Activated CD8-positive, alpha-beta memory T cell treated with anti-CD3 and anti-CD28 coated beads, Interleukin-2, amount 50 U/mL, for 24 hours (primary cell): ENCODE measurements around the gene MRPS22.

Experiments
- DNase-seq: peaks from one replicate; pipeline ENCODE4 v3.0.0-alpha.2; 2020; ENCODE audit errors: extremely low read depth

MRPS22 gene

DNA sequence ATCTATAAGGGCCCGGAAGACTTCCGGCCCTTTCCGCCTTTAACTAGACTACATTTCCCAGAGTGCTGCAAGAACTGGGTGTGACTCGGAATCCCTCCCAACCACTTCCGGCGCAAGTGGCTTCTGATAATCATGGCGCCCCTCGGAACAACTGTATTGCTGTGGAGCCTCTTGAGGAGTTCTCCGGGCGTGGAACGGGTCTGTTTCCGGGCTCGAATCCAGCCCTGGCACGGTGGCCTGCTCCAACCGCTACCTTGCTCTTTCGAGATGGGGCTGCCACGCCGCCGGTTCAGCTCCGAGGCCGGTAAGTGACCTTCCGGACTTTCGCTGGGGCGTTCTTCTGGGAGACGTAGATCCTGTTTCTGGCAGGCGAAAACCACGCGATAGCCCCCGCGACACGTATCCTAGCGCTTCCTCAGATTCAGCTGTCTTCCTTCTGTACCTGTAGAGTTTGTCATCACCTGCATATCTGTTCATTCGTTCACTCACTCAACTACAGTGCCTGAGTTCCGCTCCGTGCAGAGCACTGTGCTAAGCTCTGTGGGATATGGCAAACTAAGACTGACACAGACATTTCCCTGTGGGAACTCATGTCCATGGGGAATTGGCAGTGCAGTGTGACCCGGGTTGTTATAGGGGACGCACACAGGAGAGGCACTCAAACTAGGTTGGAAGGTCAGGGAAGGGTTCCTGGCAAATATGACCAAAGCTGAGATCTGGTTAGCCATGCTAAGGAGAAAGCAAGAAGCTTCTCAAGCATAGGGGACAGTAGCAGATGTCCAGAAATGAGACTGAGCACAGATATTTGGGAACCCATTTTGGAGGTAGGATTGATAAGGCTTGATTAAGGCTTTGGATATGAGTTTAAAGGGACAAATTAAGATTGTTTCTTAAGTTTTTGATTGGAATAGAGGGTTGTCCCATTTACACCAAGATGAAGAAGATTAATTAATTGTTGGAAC, at the start of gene MRPS22:
MRPS22 (plus strand) TSS at position 126 of the 962 bp plus-strand sequence; CDS start at position 133, 7 bp downstream.
- peak; percentile 64 for DNase-seq

DNA sequence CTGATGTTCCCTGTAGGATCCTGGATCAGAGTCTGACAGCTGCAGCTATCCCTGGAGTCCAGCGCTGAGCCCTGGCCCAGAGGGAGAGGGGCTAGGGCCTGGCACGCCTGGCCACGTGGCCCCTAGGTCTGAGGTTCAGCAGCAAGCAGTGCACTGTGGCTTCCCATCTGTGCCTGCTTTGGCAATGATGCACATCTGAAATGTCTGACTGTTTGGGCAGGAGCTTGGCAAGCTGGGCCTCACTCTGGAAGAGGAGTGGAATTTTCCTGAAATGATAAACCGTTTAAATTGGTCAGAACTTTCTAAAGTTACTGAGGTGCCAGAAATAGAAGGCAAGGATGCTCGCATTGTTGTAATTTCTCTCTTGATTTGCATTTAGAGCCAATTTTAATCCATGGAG, 48.8 kb upstream of the MRPS22 start:
- DNase-seq, result no peak

DNA sequence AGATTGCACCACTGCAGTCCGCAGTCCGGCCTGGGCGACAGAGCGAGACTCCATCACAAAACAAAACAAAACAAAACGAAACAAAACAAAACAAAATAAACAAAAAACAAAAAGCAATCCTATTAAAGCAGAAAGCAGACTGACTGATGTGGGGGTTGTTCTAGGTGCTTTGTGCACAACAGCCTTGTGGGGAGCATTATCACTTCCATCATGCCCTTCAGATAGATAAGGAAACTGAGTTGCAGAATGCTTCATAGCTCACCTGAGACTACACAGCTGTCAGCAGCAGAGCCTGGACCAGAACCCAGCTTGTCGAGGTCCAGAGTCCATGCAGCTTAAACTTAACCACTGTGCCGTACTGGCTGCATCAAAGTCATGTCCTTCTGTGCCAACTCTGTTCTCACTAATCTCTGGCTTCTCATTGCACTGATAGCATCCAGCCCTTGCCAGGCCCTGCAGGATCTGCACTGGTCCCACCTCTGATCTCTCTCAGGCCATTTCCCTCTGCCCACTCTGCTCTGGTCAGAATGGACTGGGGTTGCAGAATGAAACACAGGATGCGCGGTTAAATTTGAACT, 47.6 kb upstream of the MRPS22 start:
- DNase-seq, result no peak

DNA sequence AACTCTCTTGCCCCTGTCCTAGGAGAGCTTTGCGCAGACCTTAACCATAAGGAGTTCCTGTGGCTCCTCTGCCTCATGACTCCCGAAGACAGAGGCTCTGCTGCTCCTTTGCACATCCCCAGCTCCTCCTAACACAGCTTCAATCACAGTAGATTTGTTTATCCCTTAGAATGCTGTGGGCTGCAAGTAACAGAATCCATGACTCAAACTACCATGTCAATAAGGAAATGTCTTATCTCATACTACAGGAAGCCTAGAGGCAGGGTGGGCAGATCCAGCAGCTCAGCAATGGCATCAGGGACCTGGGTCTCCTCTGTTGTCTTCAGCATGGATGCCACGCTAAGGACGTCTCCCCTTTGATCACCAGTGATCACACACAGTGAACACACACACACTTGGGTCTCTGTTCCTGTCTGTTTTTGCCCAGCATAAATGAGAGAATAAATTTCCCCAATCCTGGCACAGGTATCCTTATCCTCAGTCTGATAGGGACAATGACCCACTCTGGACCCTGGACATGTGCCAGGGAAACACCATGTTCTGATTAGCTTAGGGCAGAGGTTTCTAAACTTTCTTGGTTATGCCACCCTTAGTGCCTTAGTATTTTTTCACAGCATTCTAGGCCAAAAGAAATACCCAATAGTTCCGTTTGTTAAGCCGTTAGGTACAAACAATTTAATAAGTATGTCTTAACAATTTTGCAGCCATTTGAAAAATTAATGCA, 46.1 kb upstream of the MRPS22 start:
- DNase-seq, result no peak

DNA sequence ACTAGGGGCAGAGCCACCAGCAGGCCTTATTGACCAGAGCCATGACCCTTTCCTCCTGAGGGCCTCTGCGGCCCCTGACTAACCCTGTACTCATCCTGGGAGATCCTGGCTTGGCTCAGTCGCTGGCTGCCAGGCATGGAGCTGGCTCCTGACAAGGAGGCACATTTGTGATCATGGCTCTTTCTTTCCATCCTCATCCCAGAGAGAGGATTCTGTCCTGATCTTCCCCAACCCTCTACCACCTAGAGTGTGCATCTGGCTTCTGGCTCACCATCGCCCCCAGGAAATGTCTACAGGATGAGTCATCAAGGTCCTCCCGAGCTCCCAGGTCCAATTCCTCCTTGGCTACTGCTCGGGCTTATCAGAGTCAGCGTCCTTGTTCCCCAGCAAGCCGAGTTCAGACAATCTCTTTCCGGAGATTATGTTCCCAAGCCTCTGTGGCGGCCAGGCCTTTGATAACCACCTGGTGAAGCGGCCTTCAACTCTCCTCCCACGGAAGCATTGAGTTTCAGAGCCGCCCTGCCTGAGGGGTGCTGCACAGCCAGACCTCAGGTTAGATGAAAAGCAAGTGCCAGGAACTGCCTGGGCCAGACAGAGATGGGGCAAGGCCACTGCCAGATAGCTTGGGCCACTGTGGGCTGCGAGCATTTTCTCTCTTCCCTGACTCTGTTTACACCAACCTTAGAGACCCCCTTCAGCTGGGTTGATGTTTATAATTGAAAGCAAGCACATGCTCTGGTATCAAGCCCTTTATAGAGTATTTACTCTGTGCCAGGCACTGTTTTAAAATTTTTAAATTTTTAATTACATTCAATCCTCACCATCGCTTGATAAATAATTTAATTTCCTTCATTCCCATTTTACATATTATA, 44.3 kb upstream of the MRPS22 start:
- no peak for DNase-seq

DNA sequence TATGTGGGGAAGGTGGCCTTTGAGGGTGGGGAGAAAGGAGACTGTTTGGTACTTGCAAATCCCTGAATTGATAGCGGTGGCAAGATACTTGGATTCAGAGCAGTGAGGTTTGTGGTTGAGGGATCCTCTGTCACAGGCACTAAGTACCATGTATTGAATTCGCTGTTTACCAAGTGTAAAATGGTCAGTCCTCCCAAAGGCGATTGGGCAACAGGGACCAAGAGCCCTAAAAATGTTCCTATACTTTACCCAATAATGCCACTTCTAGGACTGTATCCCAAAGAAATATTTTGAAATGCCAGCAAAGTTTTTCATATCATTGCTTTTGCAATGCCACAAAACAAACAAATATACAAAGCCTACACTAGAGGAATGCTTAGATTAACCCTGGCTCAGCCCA, 43.4 kb upstream of the MRPS22 start:
- no peak for DNase-seq

DNA sequence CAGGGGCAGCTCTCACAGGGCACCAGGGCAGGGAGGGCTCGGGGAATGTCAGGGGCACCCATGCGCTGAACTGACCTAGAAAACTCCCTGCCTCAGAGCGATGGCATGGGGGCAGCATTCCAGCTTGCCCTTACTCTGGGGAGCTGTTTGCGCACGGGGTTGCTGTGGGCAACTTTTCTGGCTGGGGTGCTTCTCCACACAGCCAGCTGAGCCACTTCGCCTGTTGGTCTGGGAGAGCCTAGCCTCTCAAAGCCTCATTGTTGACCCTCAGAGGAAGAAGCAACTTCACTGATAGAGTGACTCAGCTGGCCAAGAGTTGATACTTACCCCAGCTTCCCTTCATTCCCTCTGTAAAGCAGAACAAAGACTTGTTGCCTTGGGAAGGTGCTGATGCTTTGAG, 42.6 kb upstream of the MRPS22 start:
- DNase-seq, result no peak

DNA sequence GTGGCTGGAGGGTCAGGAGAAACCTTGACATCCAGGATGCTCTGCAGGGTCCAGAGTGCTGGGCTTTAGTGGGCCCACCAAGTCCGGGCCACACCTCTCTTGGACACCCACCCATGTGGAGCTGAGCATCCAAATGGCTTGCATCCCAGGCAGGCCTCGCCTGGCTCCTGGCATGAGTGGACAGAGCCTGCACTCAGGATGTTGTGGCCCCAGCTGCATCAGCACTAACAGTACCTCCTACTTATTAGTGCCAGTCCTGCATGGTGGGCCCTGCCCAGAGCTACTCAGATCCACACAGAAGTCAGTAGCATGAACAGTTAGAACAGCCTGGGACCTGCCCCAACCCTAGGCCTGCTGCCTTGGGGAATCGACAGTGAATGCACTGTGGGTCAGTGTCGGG, 42.2 kb upstream of the MRPS22 start:
- no peak for DNase-seq

DNA sequence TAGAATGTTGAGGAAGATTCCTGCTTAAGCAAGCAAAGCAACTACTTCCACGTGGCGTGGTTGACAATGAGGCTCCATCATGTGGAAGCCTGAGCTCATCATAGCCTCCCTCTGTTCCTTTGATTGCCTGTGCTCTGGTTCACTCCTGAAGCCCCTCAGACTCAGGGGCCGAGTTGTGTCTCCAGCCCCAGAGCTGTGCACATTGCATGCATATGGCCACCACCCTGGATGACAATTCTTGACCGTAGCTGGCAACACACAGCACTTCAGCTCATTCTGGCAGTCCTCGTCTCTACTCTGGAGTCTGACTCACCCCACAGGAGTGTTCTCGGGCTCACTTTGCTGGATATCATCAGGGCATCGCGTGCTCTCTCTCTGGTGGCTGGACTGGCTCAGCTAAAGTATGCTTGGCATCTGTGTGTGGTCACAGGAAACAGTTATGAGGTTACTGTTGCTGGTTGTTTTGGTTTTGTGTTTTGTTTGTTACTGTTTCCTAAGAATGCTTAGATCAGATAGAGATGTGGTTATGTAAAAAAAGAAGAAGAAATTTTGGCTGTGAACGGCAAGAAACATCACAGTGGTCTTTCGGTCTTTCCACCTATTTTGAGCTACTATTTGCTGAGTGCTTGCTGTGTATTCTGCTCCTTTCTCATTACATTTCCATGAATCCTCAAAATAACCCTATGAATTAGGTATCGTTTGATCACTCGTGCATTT, 41.6 kb upstream of the MRPS22 start:
- no peak for DNase-seq

DNA sequence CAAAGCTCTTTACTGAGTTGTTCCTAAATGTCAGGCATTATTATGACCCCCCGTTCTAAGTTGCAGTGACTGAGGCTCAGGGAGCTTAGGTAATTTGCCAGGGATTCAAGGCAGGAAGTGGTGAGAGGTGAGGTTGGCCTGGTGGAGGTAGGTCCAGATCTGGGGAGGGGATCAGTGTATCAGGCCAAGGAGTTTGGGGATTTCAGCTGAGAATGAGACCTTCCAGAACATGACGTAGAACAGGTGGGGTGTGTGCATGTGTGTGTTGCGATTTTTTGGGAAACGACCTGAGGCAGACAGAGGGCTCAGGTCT, 41.1 kb upstream of the MRPS22 start:
- DNase-seq, result no peak

DNA sequence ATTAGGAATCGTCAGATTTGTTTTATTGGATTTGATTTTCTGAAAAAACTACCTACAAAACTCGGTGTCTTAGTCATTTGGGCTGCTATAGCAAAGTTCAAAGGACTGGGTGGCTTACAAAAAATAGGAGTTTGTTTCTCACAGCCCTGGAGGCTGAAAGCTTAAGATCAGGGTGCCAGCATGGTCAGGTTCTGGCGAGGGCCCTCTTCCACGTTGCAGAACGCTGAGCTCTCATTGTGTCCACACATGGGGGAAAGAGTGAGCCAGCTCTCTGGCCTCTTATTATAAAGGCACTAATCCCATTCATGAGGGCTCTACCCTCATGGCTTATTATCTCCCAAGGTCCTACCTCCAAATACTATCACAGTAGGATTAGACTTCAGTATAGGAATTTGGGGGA, 40.6 kb upstream of the MRPS22 start:
- no peak for DNase-seq

DNA sequence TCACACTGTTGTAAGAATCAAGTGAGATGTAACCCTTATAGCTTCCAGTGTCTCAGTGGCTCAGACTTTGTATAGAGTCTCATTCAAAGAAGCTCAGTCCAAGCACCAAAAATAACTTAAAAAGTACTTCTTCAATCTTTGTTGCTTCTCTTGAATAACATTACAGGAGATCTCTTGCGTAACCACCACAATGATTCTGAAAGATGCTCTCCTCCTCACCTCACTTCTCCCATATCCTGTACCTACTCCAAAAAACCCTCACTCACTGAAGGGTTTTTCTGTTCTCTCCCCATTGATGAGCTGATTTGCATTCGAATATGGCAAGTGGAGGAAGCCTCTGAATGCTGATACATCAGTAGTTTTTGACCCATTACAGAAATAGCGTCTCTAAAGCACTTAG, 39.4 kb upstream of the MRPS22 start:
- DNase-seq, result no peak

DNA sequence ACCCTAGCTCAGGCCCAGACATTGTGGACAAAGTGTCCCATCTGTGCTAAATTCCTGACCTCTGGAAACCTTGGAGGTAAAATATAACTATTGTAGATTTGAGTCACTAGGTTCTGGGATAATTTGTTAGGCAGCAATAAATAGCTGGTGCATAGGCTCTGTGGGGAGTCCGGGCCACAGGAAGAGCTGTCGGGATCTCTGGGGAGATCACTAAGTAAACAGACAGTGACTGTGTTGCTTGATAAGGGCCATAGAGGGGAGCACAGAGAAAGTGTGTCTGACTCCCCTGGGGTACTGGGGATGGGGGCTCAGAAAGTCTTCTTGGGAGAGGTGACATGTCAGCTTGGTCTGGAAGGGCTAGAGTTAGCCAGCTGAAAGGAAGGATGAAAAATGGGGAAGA, 37.7 kb upstream of the MRPS22 start:
- no peak for DNase-seq

DNA sequence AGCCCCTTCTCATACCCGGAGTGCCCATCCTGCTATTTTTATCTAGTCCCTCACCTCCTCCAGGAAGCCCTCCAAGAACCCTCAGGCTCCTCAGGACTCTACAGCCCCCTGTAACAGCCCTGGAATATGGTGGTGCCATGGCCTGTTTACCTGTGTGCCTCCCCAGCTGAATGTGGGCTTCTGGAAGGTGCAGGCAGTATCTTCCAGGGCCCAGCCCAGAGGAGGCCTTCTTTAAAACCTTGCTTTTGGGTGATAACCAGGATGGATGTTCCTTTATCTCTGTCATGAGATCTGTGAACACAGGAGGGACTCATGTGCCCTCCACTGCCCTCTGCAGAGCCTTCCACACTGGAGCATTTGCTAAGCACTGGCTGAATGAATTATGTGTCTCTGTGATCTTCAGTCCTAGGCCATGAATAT, 36.7 kb upstream of the MRPS22 start:
- DNase-seq, result no peak

DNA sequence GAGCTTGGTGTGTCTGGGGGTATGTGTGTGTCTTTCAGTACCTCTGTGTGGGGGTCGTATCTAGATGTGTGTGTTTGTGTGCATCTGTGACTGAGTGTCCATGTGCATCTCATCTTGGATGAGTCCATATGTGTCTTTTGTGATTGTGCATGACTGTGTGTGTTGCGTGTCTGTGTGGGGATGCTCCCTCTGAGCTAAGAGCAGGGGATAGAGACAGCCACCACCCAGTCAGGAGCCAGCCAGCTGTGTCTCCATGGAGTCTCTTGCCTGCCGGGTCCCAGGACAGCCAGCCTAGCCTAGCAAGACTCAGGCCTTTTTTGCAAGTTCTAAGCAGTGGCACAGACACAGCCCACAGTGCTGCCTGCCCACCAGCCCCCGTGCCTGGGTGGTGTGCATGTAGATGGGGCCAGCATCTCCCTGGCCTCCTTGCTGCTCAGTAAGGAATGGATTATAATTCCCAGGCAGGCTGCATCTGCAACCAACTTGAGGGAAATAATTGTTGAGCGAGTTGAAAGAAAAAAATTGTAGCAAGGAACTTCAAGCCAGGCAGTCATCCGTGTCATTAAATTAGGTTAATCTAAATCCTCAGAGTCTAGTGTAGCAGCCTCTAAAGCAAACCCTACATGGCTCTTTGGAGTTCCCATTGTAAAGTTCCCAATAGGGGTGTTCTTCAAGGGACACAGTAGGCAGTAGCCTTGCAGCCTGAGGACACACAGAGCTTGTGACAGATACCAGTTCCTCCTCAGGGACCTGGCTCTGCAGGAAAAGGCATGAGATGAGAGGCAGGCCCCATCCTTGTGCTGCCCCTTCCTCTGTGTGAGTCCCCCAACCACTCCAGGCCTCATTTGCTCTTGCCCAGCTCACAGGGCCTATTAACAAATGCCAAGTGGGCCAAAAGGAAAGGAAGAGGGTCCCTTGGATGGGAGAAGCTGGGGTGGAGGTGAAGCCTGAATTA, 35.9 kb upstream of the MRPS22 start:
- no peak for DNase-seq

DNA sequence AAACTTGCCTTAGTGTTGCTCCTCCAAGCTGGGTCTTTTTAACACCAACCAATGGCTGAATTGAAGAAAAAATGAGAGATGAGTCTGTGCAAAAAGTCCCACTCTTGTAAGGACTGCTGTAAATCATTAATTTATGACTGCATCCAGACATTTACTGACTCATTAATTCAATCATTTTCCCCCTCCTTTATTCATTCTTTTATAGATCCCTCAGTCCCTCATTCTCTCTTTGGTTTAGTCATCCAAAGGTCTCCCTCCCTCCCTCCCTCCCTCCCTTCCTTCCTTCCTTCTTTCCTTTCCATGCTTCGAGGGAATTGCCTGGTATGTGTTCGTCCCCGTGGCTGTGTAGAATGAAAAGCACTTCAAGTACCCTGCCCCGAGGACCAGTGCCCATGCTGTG, 35.3 kb upstream of the MRPS22 start:
- no peak for DNase-seq

DNA sequence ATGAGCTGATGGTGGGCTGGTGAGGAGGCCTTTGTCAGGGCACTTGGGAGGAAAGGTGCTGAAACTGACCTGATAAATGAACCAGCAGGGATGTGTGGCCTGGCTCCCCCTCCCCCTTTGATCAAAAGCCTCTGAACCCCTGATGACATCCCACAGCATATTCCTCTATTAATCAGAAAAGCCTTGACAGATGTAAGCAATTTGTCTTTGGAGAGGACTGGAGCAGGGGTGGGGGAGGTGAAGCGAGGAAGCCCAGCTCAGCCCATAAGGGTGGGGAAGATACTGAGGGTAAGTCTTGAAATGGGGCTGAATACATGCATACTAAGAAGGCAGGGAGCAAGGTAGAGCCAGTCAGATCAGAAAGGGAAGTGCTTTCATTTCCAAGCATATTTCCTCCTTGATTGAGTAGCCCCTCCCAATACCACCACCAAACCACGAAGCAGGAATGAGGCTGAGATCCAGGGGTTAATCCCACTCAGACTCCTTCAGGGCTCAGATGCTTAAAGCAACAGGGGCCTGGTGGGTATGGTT, 34.7 kb upstream of the MRPS22 start:
- DNase-seq, result no peak

DNA sequence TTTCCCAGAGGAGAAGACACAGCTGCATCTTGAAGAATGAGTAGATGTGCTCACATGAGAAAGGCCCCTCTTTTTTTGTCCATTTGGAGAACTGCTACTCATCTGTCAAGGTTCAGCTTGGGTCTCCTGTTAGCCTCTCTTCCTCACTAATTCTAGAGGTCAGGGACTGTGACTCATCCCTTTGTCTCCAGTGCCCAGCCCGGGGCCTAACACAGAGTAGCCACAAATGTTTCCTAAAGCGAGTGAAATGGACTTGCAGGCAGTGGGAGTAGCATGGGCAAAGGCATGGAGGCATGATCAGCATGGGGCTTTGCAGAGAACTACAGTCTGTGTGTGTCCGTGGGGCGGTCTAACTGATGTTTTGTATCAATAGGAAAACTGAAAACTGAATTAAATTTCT, 33.9 kb upstream of the MRPS22 start:
- no peak for DNase-seq

DNA sequence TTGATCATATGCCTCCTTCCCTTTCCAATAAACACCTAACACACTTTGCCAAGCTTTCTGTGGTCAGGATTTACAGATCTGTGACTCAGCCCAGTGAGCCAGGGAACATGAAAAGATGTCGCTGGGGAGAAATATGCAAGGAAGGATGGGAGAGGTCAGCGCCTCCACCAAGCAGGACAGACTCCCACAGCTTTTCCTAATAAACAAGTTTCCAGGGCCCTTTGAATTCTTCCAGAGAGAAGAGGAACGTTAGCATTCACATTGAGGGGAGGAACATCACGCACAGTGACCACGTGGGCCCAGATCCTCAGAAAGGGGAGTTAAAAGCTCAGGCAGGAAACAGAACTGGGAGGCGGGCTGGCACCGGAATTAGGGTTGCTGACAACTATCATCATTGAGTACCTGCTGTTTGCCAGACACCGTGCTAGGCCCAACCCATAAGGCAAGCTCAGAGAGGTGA, 33.3 kb upstream of the MRPS22 start:
- DNase-seq, result no peak

DNA sequence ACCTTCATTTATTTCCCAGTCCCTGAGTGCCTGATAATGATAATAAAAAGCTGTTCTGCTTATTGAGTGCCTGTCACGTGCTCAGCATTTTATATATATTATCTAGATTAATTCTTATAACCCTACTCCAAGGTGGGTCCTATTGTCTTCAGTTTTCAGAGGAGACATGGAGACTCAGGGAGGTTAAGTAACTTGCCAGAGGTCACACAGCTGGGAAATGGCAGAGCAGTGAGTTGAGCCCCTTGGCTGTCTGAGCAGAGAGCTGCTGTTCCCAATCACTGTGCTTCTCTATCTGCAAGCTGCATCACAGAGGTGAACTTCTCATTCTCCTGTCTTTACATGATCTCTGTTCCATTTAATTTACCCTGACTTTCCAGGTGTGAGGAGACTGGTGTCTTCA, 32.3 kb upstream of the MRPS22 start:
- DNase-seq, result no peak
